OCI-LY7 (cell line): ENCODE data around the gene AMPH. TPM values are rescaled to one million over a fixed set of nuclear protein-coding genes. Genes with fewer than 3 reads are reported as not detected.

Experiments
- BruUV-seq: library from RNA; stranded (reverse); fragments of 400-500 nt; replicated peaks from 2 replicates; lab custom pipeline; 2021; lab: Mats Ljungman, UMichigan
- CTCF ChIA-PET: fragments of 300-600 bp; sonication (Branson Sonifier 250); formaldehyde crosslinking; loops from one replicate; lab custom pipeline; 2022; ENCODE audit warnings: antibody characterized with exemption; ENCODE audit not compliant: unreplicated experiment; lab: Charles Lee
- POLR2A ChIA-PET: fragments of 300-600 bp; sonication (Branson Sonifier 250); formaldehyde crosslinking; loops from one replicate; lab custom pipeline; 2022; ENCODE audit warnings: antibody characterized with exemption; lab: Charles Lee
- DNase-seq: peaks from one replicate; pipeline ENCODE4 v3.0.0-alpha.2; 2015; ENCODE audit warnings: low spot score
- H2AFZ ChIP-seq: fragments of 200-600 bp; sonication (generic), shearing (Covaris generic); 2 replicates; pipeline ENCODE4 v1.6.1; 2014; ENCODE audit warnings: mild to moderate bottlenecking, antibody characterized with exemption, low read length, moderate library complexity
- H3K27ac ChIP-seq: fragments of 200-600 bp; sonication (generic); 2 replicates; pipeline ENCODE4 v1.5.1; 2014; ENCODE audit warnings: mixed run types, low read depth, mild to moderate bottlenecking, moderate library complexity, low read length, inconsistent platforms; ENCODE audit not compliant: poor library complexity, severe bottlenecking
- H3K36me3 ChIP-seq: fragments of 200-600 bp; sonication (generic); 2 replicates; pipeline ENCODE4 v1.6.1; 2014; ENCODE audit warnings: mild to moderate bottlenecking, antibody characterized with exemption, low read length, moderate library complexity, mixed read lengths; ENCODE audit not compliant: insufficient read depth
- H3K4me1 ChIP-seq: fragments of 200-600 bp; sonication (generic); 2 replicates; pipeline ENCODE4 v1.5.1; 2014; ENCODE audit warnings: mild to moderate bottlenecking, low read length; ENCODE audit not compliant: insufficient read depth, poor library complexity, severe bottlenecking
- H3K4me2 ChIP-seq: fragments of 200-600 bp; sonication (generic); 2 replicates; pipeline ENCODE4 v1.6.1; 2014; ENCODE audit warnings: mild to moderate bottlenecking, low read length
- H3K4me3 ChIP-seq: fragments of 200-600 bp; sonication (generic); 2 replicates; pipeline ENCODE4 v1.5.1; 2014; ENCODE audit warnings: mild to moderate bottlenecking, low read depth, low read length; ENCODE audit not compliant: poor library complexity, severe bottlenecking
- H3K79me2 ChIP-seq: fragments of 200-600 bp; sonication (generic); 2 replicates; pipeline ENCODE4 v1.6.1; 2016; ENCODE audit warnings: low read depth, mild to moderate bottlenecking, low read length, moderate library complexity, mixed read lengths; ENCODE audit not compliant: insufficient read depth
- H3K9me2 ChIP-seq: fragments of 200-600 bp; sonication (generic); 2 replicates; pipeline ENCODE4 v1.6.1; 2016; ENCODE audit warnings: mild to moderate bottlenecking, low read length, mixed read lengths; ENCODE audit not compliant: insufficient read depth
- H3K9me3 ChIP-seq: fragments of 200-600 bp; sonication (generic); 2 replicates; pipeline ENCODE4 v1.6.1; 2014; ENCODE audit warnings: mild to moderate bottlenecking, mixed run types, low read length, mixed read lengths
- H4K20me1 ChIP-seq: fragments of 200-600 bp; sonication (generic); 2 replicates; pipeline ENCODE4 v1.6.1; 2014; ENCODE audit warnings: mild to moderate bottlenecking, antibody characterized with exemption, low read length, moderate library complexity, mixed read lengths; ENCODE audit not compliant: insufficient read depth
- EZH2phosphoT487 ChIP-seq: fragments of 200-600 bp; sonication (generic); IDR thresholded peaks from 2 replicates; pipeline ENCODE4 v1.6.1; 2018; ENCODE audit warnings: low read depth, borderline replicate concordance, mild to moderate bottlenecking, mixed run types, antibody characterized with exemption, low read length, moderate library complexity, mixed read lengths
- intact Hi-C: fragments of 100-400 bp; cut with micrococcal nuclease; formaldehyde crosslinking; loops from one replicate; pipeline ENCODE4 v1.10.0; 2022; ENCODE audit not compliant: unreplicated experiment
- total RNA-seq, 2 experiments: library from RNA; depleted of rRNA in 1 of 2; stranded (reverse); fragments of >200 nt in 1 of 2; shearing (Covaris generic) in 1 of 2; gene quantifications; 2 replicates each; pipeline ENCODE4 v1.2.3, GENCODE V29; 2014 to 2022
- TF ChIP-seq, protein P1 (sequence below): fragments of 200-600 bp; sonication (generic); conservative IDR thresholded peaks from 2 replicates; pipeline ENCODE4 v1.5.1; 2014; ENCODE audit warnings: mild to moderate bottlenecking, antibody characterized with exemption, low read length, moderate library complexity, mixed read lengths

The AMPH gene
- total RNA-seq, 2 experiments from 2014 or later, result not detected

DNA sequence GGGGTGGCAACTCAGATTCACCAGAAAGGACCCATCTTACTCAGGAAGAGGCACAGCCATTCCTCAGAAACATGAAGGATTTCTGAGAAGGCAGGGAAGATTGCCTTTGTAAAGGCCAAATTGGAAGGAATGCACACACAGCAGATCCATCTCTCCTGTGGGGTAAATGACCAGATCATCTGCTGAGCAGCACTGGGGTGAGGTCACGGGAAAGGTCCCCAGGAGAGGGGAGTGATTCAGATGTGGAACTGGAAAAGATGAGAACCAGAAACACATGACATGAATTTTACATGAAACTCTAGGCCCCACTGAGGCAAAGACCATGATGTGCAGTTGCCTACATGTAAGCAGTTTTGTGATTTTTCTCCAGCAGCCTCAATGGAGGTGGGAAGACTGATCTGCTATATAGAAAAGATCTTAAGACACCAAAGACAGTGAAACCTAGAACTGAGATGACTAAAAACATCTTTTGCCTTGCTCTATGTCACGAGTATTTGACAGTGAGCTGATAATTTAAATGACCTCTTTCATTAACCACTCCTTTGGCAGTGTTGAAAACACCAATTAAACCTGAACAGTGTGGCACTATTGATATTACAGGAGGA lies 91.6 kb downstream of the AMPH start:
- no TSS peak for BruUV-seq
- intact Hi-C loops, result no loop called here
- Histone ChIP-seq H3K4me1 (no peaks in the 10 kb centered on the region), H3K4me2 (no peak overlapping the region), H3K9me2 (no peaks in the 10 kb centered on the region), H3K79me2 (no peaks in the 10 kb centered on the region), H4K20me1 (no peaks in the 10 kb centered on the region), H2AFZ (no peak overlapping the region), H3K27ac (no peak overlapping the region), H3K36me3 (no peaks in the 10 kb centered on the region), H3K4me3 (no peak overlapping the region), H3K9me3 (no peaks in the 10 kb centered on the region)
- ChIA-PET CTCF (no interaction called here), POLR2A (interaction anchor here (0.6 to 1.2 kb wide), 3 partner anchors 87 to 240 kb away, joined by 3 read pairs; no protein-coding TSS in a partner anchor)
- no peak for TF ChIP-seq EZH2phosphoT487
- TF ChIP-seq, protein P1, sequence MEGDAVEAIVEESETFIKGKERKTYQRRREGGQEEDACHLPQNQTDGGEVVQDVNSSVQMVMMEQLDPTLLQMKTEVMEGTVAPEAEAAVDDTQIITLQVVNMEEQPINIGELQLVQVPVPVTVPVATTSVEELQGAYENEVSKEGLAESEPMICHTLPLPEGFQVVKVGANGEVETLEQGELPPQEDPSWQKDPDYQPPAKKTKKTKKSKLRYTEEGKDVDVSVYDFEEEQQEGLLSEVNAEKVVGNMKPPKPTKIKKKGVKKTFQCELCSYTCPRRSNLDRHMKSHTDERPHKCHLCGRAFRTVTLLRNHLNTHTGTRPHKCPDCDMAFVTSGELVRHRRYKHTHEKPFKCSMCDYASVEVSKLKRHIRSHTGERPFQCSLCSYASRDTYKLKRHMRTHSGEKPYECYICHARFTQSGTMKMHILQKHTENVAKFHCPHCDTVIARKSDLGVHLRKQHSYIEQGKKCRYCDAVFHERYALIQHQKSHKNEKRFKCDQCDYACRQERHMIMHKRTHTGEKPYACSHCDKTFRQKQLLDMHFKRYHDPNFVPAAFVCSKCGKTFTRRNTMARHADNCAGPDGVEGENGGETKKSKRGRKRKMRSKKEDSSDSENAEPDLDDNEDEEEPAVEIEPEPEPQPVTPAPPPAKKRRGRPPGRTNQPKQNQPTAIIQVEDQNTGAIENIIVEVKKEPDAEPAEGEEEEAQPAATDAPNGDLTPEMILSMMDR, result no peak
- no peak for DNase-seq

DNA sequence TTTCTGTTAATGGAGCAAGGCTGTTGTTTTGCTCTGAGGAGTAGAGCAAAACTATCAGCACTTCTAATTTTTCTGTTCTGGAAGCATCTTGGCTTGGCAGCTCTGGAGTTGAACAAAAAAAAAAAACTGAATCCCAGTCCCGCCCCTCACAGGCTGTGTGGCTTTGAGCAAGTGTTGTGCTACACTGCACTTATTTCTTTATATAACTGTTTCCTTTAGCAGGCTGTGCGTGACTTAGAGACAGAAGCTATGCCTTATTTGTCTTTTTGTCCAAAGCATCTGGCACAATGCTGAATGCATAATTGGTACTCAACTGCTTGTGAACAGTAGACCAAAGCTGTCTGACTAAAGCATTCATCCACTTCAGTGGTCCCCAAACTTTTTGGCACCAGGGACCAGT lies 96.1 kb downstream of the AMPH start:
- no peak for DNase-seq
- ChIA-PET CTCF (no interaction called here), POLR2A (no interaction called here)
- Histone ChIP-seq H4K20me1 (no peaks in the 10 kb centered on the region), H3K9me2 (no peaks in the 10 kb centered on the region), H3K4me1 (no peaks in the 10 kb centered on the region), H2AFZ (no peak overlapping the region), H3K27ac (no peak overlapping the region), H3K36me3 (no peaks in the 10 kb centered on the region), H3K4me2 (no peak overlapping the region), H3K9me3 (no peaks in the 10 kb centered on the region), H3K79me2 (no peaks in the 10 kb centered on the region), H3K4me3 (no peak overlapping the region)
- BruUV-seq, result no TSS peak
- intact Hi-C loops, result no loop called here
- TF ChIP-seq, protein P1, result no peak
- TF ChIP-seq EZH2phosphoT487, result no peak

DNA sequence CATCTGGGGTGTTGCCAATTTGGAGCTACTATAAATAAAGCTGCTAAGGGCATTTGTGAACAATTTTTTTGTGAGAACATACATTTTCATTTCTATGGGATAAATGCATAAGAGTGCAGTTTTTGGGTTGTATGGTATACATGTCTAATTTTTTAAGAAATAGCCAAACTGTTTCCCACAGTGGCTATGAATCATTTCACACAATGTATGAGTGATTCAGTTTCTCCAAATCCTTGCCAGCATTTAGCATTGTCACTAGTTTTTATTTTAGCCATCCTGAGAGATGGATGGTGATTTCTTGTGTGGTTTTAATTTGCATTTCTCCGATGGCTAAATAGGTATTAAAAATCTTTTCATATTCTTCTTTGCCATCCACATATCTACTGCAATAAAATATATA lies 105.3 kb downstream of the AMPH start:
- POLR2A ChIA-PET, result interaction anchor here (0.6 kb wide), 1 partner anchor 1682 kb away, joined by 5 read pairs; no protein-coding TSS in a partner anchor
- no peak overlapping the region for H3K4me3 ChIP-seq
- CTCF ChIA-PET, result no interaction called here
- intact Hi-C loops, result no loop called here
- no TSS peak for BruUV-seq
- H3K4me2 ChIP-seq, result no peak overlapping the region
- H3K79me2 ChIP-seq, result no peaks in the 10 kb centered on the region
- H2AFZ ChIP-seq, result no peak overlapping the region
- H3K36me3 ChIP-seq, result no peaks in the 10 kb centered on the region
- H3K9me2 ChIP-seq, result no peaks in the 10 kb centered on the region
- H4K20me1 ChIP-seq, result no peaks in the 10 kb centered on the region
- no peak for DNase-seq
- H3K27ac ChIP-seq, result no peak overlapping the region
- H3K9me3 ChIP-seq, result no peaks in the 10 kb centered on the region
- H3K4me1 ChIP-seq, result no peaks in the 10 kb centered on the region
- TF ChIP-seq, protein P1, result no peak
- TF ChIP-seq EZH2phosphoT487, result no peak
